ENCODE results near the gene CLIP1.

CLIP1 gene

GRCh38 chr12:122238861-122239260 lies 183.6 kb downstream of the CLIP1 start:
- DNase-seq = no peak

- no peak for DNase-seq
Measured at GRCh38 chr12:122235741-122236140, 186.7 kb downstream of the CLIP1 start.

- no peak for DNase-seq
Measured at GRCh38 chr12:122232691-122233090, 189.8 kb downstream of the CLIP1 start.

- no peak for DNase-seq
Measured at GRCh38 chr12:122230798-122231197, 191.7 kb downstream of the CLIP1 start.

- no peak for DNase-seq
Measured at GRCh38 chr12:122228092-122228491, 194.4 kb downstream of the CLIP1 start.

GRCh38 chr12:122227341-122227740 lies 195.1 kb downstream of the CLIP1 start:
- DNase-seq = peak; percentile 74

GRCh38 chr12:122226366-122227125 lies 195.9 kb downstream of the CLIP1 start:
- no peak for DNase-seq

GRCh38 chr12:122225683-122226365 lies 196.6 kb downstream of the CLIP1 start, which contains the start of gene DIABLO:
Gene DIABLO, minus strand, starts transcription at chr12:122226052. Its CDS starts 38 bp downstream, at chr12:122226014.
- peak; percentile 100 for DNase-seq

Data from activated effector memory CD4-positive, alpha-beta T cell treated with anti-CD3 and anti-CD28 coated beads, Interleukin-2, amount 50 U/mL, for 16 hours (primary cell).